ENCODE measurements around the gene PRKD1. TPM values are rescaled to one million over a fixed set of nuclear protein-coding genes. Genes with fewer than 3 reads are reported as not detected.

The PRKD1 gene
- total RNA-seq, 1 experiment from 2014 or later: 2.7 TPM

GRCh38 chr14:29636870-29637269, 290.8 kb downstream of the PRKD1 start:
- H3K27me3 Mint-ChIP-seq (ENCODE audit: low read depth): no peaks in the 10 kb centered on the region
- Histone ChIP-seq H2BK20ac (ENCODE audit: low read depth, low read length, poor library complexity, severe bottlenecking) (no peak overlapping the region), H4K8ac (replicated peaks; ENCODE audit: insufficient read length, low read depth, low read length) (no peak overlapping the region)

More at GRCh38 chr14:29636870-29637269, 290.8 kb downstream of the PRKD1 start:
- H3K4me3 Mint-ChIP-seq: no peak overlapping the region
- H3K27ac Mint-ChIP-seq: no peak overlapping the region
- Histone ChIP-seq H4K91ac (ENCODE audit: insufficient read length, low read depth, low read length) (no peak overlapping the region), H2BK5ac (ENCODE audit: insufficient read length, low read length) (no peak overlapping the region), H2BK120ac (ENCODE audit: low read depth, low read length, poor library complexity, severe bottlenecking) (no peak overlapping the region), H2BK15ac (ENCODE audit: low read depth, low read length) (no peak overlapping the region), H3K9ac (ENCODE audit: extremely low read depth, insufficient read length, low read length) (no peak overlapping the region), H3K79me2 (ENCODE audit: insufficient read depth, low read length) (no peaks in the 10 kb centered on the region), H3T11ph (ENCODE audit: low read length) (no peak overlapping the region), H3K9me3 (ENCODE audit: control insufficient read depth, low read depth, low read length) (no peaks in the 10 kb centered on the region), H3K4me1 (ENCODE audit: insufficient read depth, low read length) (no peaks in the 10 kb centered on the region), H3K23me2 (ENCODE audit: insufficient read length, low read depth, low read length, poor library complexity, severe bottlenecking) (no peaks in the 10 kb centered on the region), H2AK5ac (ENCODE audit: insufficient read length, low read length) (no peak overlapping the region), H3K4me2 (ENCODE audit: insufficient read depth, insufficient read length, low read length) (no peak overlapping the region), H3K14ac (ENCODE audit: insufficient read depth, low read length) (no peak overlapping the region), H2AFZ (ENCODE audit: low read length) (no peak overlapping the region), H3K23ac (ENCODE audit: insufficient read length, low read depth, low read length) (no peak overlapping the region), H3K18ac (ENCODE audit: insufficient read length, low read depth, low read length) (no peak overlapping the region), H3K27ac (ENCODE audit: insufficient read length, low read depth, low read length) (no peak overlapping the region), H3K4ac (ENCODE audit: low read depth, low read length) (no peak overlapping the region), H2BK12ac (ENCODE audit: insufficient read length, low read depth, low read length) (no peak overlapping the region), H3K56ac (ENCODE audit: insufficient read length, low read depth, low read length) (no peak overlapping the region), H3K27me3 (ENCODE audit: insufficient read depth, low read length) (no peaks in the 10 kb centered on the region), H4K5ac (ENCODE audit: insufficient read length, low read depth, low read length) (no peak overlapping the region), H4K20me1 (ENCODE audit: control insufficient read depth, insufficient read depth, insufficient read length) (no peaks in the 10 kb centered on the region), H3K79me1 (ENCODE audit: insufficient read depth, low read depth, low read length, poor library complexity, severe bottlenecking) (no peaks in the 10 kb centered on the region)
- H3K9me3 Mint-ChIP-seq: no peaks in the 10 kb centered on the region
- no peak for DNase-seq
- WGBS (ENCODE audit: extremely low coverage, insufficient read length, low lambda C conversion rate): no CpG with 5 or more reads among the region's 3 CpGs
- no peaks in the 10 kb centered on the region for H3K36me3 Mint-ChIP-seq (ENCODE audit: insufficient read depth in 1 of 3, low read depth in 3 of 3)
- no peaks in the 10 kb centered on the region for H3K4me1 Mint-ChIP-seq
- no peak for TF ChIP-seq CTCF (conservative IDR thresholded peaks at IDR 0.05)
